GM23338 (cell line): ENCODE measurements around the gene RNF141. TPM values are rescaled to one million over a fixed set of nuclear protein-coding genes. Genes with fewer than 3 reads are reported as not detected.

ENCODE experiments used
- ATAC-seq: fragments of 200-7000 bp; cut with Tn5 transposase; 3 replicates; pipeline ENCODE4 v1.9.1; 2020
- DNase-seq: peaks from one replicate; pipeline ENCODE4 v3.0.0-alpha.2; 2015; ENCODE audit warnings: low spot score
- H2AFZ ChIP-seq: fragments of 200-600 bp; sonication (generic); 2 replicates; pipeline ENCODE4 v1.8.0; 2016; ENCODE audit warnings: antibody characterized with exemption, mild to moderate bottlenecking, moderate library complexity
- H3F3A ChIP-seq: fragments of 200-600 bp; sonication (generic); replicated peaks from 2 replicates; pipeline ENCODE4 v1.8.0; 2017; ENCODE audit warnings: antibody characterized with exemption, mixed run types, low read depth
- H3K27ac ChIP-seq: fragments of 200-600 bp; sonication (generic); 2 replicates; pipeline ENCODE4 v1.6.1; 2016; ENCODE audit warnings: low read depth
- H3K27me3 ChIP-seq: fragments of 200-600 bp; sonication (generic); 2 replicates; pipeline ENCODE4 v1.8.0; 2016; ENCODE audit warnings: mild to moderate bottlenecking, mixed run types, moderate library complexity; ENCODE audit not compliant: insufficient read depth
- H3K36me3 ChIP-seq: fragments of 200-600 bp; sonication (generic); 2 replicates; pipeline ENCODE4 v1.8.0; 2016; ENCODE audit warnings: mild to moderate bottlenecking; ENCODE audit not compliant: insufficient read depth
- H3K4me1 ChIP-seq: fragments of 200-600 bp; sonication (generic); 2 replicates; pipeline ENCODE4 v1.8.0; 2016; ENCODE audit warnings: mild to moderate bottlenecking, moderate library complexity; ENCODE audit not compliant: insufficient read depth
- H3K4me2 ChIP-seq: fragments of 200-600 bp; sonication (generic); 2 replicates; pipeline ENCODE4 v1.7.1; 2017; ENCODE audit warnings: mixed run types
- H3K4me3 ChIP-seq: fragments of 200-600 bp; sonication (generic); 2 replicates; pipeline ENCODE4 v1.6.1; 2016; ENCODE audit warnings: mixed run types
- H3K79me2 ChIP-seq: fragments of 200-600 bp; sonication (generic); replicated peaks from 2 replicates; pipeline ENCODE4 v1.8.0; 2017; ENCODE audit warnings: mild to moderate bottlenecking; ENCODE audit not compliant: insufficient read depth
- H3K9me2 ChIP-seq: fragments of 200-600 bp; sonication (generic); 2 replicates; pipeline ENCODE4 v1.8.0; 2017; ENCODE audit not compliant: insufficient read depth
- H4K20me1 ChIP-seq: fragments of 200-600 bp; sonication (generic); replicated peaks from 2 replicates; pipeline ENCODE4 v1.8.0; 2017; ENCODE audit warnings: mild to moderate bottlenecking; ENCODE audit not compliant: insufficient read depth
- H3K27ac Mint-ChIP-seq: 2 replicates; pipeline ENCODE4 v1.8.0; 2020; ENCODE audit warnings: inconsistent platforms, mild to moderate bottlenecking, moderate library complexity, mixed read lengths
- H3K27me3 Mint-ChIP-seq: 3 replicates; pipeline ENCODE4 v1.8.0; 2022; ENCODE audit warnings: low read depth, mild to moderate bottlenecking, moderate library complexity, mixed read lengths, inconsistent platforms; ENCODE audit not compliant: insufficient read depth, poor library complexity
- H3K36me3 Mint-ChIP-seq: 3 replicates; pipeline ENCODE4 v1.8.0; 2021; ENCODE audit warnings: low read depth, mild to moderate bottlenecking, inconsistent platforms, moderate library complexity, mixed read lengths
- H3K4me1 Mint-ChIP-seq: 3 replicates; pipeline ENCODE4 v1.8.0; 2020; ENCODE audit warnings: mild to moderate bottlenecking, inconsistent platforms, mixed read lengths
- H3K4me3 Mint-ChIP-seq: 3 replicates; pipeline ENCODE4 v1.8.0; 2021; ENCODE audit warnings: moderate library complexity, mild to moderate bottlenecking, inconsistent platforms, mixed read lengths
- H3K9me3 Mint-ChIP-seq: 3 replicates; pipeline ENCODE4 v1.8.0; 2020; ENCODE audit warnings: moderate library complexity, mild to moderate bottlenecking, inconsistent platforms, mixed read lengths
- CREB1 ChIP-seq: fragments of 250-450 bp; sonication (Bioruptor Pico); IDR thresholded peaks from 2 replicates; pipeline ENCODE4 v1.5.0; 2020; ENCODE audit warnings: low read depth, mild to moderate bottlenecking, moderate library complexity
- EZH2 ChIP-seq: fragments of 200-600 bp; sonication (generic); IDR thresholded peaks from one replicate; pipeline ENCODE4 v1.8.0; 2017; ENCODE audit warnings: antibody characterized with exemption, mild to moderate bottlenecking, low read depth; ENCODE audit not compliant: unreplicated experiment
- EZH2phosphoT487 ChIP-seq: fragments of 200-600 bp; sonication (generic); IDR thresholded peaks from one replicate; pipeline ENCODE4 v1.8.1; 2018; ENCODE audit warnings: antibody characterized with exemption; ENCODE audit not compliant: unreplicated experiment
- JUNB ChIP-seq: IDR thresholded peaks from one replicate; pipeline ENCODE4 v1.6.1; 2016; ENCODE audit warnings: antibody characterized with exemption; ENCODE audit not compliant: unreplicated experiment
- NANOG ChIP-seq: IDR thresholded peaks from 2 replicates; pipeline ENCODE4 v1.6.1; 2016; ENCODE audit warnings: antibody characterized with exemption, borderline replicate concordance
- POLR2AphosphoS5 ChIP-seq: IDR thresholded peaks from 2 replicates; pipeline ENCODE4 v1.6.1; 2016; ENCODE audit warnings: antibody characterized with exemption, low read depth
- STAT1 ChIP-seq: IDR thresholded peaks from one replicate; pipeline ENCODE4 v1.6.1; 2016; ENCODE audit warnings: antibody characterized with exemption; ENCODE audit not compliant: unreplicated experiment
- ZNF114 ChIP-seq: fragments of 250-450 bp; sonication (Bioruptor Pico); IDR thresholded peaks from 2 replicates; pipeline ENCODE4 v1.5.0; 2020; ENCODE audit warnings: mild to moderate bottlenecking, moderate library complexity
- ZNF331 ChIP-seq: fragments of 250-450 bp; sonication (Bioruptor Pico); IDR thresholded peaks from 2 replicates; pipeline ENCODE4 v1.5.0; 2020; ENCODE audit warnings: low read depth, mild to moderate bottlenecking, moderate library complexity
- polyA plus RNA-seq: library from polyadenylated mRNA; unstranded; fragments of >200 nt; fragmentation: Nextera tagmentation; extraction: Ambion mirVana; gene quantifications from 2 replicates; pipeline ENCODE4 v1.2.1, GENCODE V29; 2016
- total RNA-seq: library from RNA; depleted of rRNA; stranded (reverse); fragments of >200 nt; shearing (Covaris generic); gene quantifications from 2 replicates; pipeline ENCODE4 v1.2.3, GENCODE V29; 2014
- TF ChIP-seq, protein P1 (sequence below): IDR thresholded peaks from one replicate; pipeline ENCODE4 v1.6.1; 2018; ENCODE audit warnings: antibody characterized with exemption; ENCODE audit not compliant: unreplicated experiment
- TF ChIP-seq, protein P2 (sequence below), 2 experiments: fragments of 200-600 bp in 1 of 2; sonication (generic) in 1 of 2; conservative IDR thresholded peaks; 2 replicates each; pipeline versions ENCODE4 v1.5.1 to v1.6.1; 2016 to 2017; ENCODE audit warnings: antibody characterized with exemption in 2 of 2, low read depth in 2 of 2, mild to moderate bottlenecking in 2 of 2, moderate library complexity in 1 of 2
- TF ChIP-seq, protein P3 (sequence below): IDR thresholded peaks from 2 replicates; pipeline ENCODE4 v1.6.1; 2016; ENCODE audit warnings: antibody characterized with exemption
- TF ChIP-seq, protein P4 (sequence below): fragments of 250-450 bp; sonication (Bioruptor Pico); IDR thresholded peaks from 2 replicates; pipeline ENCODE4 v1.5.0; 2020; ENCODE audit warnings: mild to moderate bottlenecking, moderate library complexity

The RNF141 gene
- total and polyA plus RNA-seq, 2 experiments from 2014 or later = 11.4 to 26.9 TPM

DNA sequence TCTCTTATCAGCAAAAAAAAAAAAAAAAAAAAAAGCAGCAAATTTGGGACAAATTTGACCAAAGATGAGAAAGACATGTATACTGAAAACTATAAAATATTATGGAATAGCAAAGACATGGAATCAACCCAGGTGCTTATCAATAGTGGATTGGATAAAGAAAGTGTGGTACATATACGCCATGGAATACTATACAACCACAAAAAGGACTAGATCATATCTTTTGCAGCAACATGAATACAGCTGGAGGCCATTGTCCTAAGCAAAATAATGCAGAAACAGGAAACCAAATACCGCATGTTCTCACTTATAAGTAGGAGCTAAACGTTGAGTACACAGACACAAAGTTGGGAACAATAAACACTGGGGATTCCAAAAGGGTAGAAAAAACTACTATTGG is 1.8 kb upstream of the RNF141 start:
- no peak for ATAC-seq
- Mint-ChIP-seq H3K27ac (no peak overlapping the region), H3K36me3 (peaks cover 3% of the 10 kb centered on the region), H3K4me1 (peaks cover 8% of the 10 kb centered on the region), H3K27me3 (peaks cover 6% of the 10 kb centered on the region), H3K9me3 (peaks cover 16% of the 10 kb centered on the region), H3K4me3 (no peak overlapping the region)
- H3F3A ChIP-seq = no peaks in the 10 kb centered on the region
- H3K79me2 ChIP-seq = no peaks in the 10 kb centered on the region
- no peak for DNase-seq
- H3K27me3 ChIP-seq = peaks cover 9% of the 10 kb centered on the region; the same call in 1 of the 2 replicates
- H3K27ac ChIP-seq = no peak overlapping the region
- no peak overlapping the region for H3K4me3 ChIP-seq
- no peaks in the 10 kb centered on the region for H4K20me1 ChIP-seq
- no peaks in the 10 kb centered on the region for H3K36me3 ChIP-seq
- no peaks in the 10 kb centered on the region for H3K9me2 ChIP-seq
- H3K4me2 ChIP-seq = no peak overlapping the region
- no peak overlapping the region for H2AFZ ChIP-seq
- H3K4me1 ChIP-seq = peaks cover 9% of the 10 kb centered on the region
- TF ChIP-seq STAT1 (no peak), EZH2phosphoT487 (no peak), EZH2 (no peak), ZNF114 (CRISPR knock-in tag) (no peak), POLR2AphosphoS5 (no peak), CREB1 (CRISPR knock-in tag) (no peak), NANOG (no peak), ZNF331 (CRISPR knock-in tag) (no peak), JUNB (no peak)
- TF ChIP-seq, protein P1, sequence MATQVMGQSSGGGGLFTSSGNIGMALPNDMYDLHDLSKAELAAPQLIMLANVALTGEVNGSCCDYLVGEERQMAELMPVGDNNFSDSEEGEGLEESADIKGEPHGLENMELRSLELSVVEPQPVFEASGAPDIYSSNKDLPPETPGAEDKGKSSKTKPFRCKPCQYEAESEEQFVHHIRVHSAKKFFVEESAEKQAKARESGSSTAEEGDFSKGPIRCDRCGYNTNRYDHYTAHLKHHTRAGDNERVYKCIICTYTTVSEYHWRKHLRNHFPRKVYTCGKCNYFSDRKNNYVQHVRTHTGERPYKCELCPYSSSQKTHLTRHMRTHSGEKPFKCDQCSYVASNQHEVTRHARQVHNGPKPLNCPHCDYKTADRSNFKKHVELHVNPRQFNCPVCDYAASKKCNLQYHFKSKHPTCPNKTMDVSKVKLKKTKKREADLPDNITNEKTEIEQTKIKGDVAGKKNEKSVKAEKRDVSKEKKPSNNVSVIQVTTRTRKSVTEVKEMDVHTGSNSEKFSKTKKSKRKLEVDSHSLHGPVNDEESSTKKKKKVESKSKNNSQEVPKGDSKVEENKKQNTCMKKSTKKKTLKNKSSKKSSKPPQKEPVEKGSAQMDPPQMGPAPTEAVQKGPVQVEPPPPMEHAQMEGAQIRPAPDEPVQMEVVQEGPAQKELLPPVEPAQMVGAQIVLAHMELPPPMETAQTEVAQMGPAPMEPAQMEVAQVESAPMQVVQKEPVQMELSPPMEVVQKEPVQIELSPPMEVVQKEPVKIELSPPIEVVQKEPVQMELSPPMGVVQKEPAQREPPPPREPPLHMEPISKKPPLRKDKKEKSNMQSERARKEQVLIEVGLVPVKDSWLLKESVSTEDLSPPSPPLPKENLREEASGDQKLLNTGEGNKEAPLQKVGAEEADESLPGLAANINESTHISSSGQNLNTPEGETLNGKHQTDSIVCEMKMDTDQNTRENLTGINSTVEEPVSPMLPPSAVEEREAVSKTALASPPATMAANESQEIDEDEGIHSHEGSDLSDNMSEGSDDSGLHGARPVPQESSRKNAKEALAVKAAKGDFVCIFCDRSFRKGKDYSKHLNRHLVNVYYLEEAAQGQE = no peak
- TF ChIP-seq, protein P2, sequence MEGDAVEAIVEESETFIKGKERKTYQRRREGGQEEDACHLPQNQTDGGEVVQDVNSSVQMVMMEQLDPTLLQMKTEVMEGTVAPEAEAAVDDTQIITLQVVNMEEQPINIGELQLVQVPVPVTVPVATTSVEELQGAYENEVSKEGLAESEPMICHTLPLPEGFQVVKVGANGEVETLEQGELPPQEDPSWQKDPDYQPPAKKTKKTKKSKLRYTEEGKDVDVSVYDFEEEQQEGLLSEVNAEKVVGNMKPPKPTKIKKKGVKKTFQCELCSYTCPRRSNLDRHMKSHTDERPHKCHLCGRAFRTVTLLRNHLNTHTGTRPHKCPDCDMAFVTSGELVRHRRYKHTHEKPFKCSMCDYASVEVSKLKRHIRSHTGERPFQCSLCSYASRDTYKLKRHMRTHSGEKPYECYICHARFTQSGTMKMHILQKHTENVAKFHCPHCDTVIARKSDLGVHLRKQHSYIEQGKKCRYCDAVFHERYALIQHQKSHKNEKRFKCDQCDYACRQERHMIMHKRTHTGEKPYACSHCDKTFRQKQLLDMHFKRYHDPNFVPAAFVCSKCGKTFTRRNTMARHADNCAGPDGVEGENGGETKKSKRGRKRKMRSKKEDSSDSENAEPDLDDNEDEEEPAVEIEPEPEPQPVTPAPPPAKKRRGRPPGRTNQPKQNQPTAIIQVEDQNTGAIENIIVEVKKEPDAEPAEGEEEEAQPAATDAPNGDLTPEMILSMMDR (conservative IDR thresholded peaks at IDR 0.05; ENCODE audit: low read depth in 2 of 2) = no peak
- TF ChIP-seq, protein P3, sequence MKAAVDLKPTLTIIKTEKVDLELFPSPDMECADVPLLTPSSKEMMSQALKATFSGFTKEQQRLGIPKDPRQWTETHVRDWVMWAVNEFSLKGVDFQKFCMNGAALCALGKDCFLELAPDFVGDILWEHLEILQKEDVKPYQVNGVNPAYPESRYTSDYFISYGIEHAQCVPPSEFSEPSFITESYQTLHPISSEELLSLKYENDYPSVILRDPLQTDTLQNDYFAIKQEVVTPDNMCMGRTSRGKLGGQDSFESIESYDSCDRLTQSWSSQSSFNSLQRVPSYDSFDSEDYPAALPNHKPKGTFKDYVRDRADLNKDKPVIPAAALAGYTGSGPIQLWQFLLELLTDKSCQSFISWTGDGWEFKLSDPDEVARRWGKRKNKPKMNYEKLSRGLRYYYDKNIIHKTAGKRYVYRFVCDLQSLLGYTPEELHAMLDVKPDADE = no peak
- TF ChIP-seq, protein P4, sequence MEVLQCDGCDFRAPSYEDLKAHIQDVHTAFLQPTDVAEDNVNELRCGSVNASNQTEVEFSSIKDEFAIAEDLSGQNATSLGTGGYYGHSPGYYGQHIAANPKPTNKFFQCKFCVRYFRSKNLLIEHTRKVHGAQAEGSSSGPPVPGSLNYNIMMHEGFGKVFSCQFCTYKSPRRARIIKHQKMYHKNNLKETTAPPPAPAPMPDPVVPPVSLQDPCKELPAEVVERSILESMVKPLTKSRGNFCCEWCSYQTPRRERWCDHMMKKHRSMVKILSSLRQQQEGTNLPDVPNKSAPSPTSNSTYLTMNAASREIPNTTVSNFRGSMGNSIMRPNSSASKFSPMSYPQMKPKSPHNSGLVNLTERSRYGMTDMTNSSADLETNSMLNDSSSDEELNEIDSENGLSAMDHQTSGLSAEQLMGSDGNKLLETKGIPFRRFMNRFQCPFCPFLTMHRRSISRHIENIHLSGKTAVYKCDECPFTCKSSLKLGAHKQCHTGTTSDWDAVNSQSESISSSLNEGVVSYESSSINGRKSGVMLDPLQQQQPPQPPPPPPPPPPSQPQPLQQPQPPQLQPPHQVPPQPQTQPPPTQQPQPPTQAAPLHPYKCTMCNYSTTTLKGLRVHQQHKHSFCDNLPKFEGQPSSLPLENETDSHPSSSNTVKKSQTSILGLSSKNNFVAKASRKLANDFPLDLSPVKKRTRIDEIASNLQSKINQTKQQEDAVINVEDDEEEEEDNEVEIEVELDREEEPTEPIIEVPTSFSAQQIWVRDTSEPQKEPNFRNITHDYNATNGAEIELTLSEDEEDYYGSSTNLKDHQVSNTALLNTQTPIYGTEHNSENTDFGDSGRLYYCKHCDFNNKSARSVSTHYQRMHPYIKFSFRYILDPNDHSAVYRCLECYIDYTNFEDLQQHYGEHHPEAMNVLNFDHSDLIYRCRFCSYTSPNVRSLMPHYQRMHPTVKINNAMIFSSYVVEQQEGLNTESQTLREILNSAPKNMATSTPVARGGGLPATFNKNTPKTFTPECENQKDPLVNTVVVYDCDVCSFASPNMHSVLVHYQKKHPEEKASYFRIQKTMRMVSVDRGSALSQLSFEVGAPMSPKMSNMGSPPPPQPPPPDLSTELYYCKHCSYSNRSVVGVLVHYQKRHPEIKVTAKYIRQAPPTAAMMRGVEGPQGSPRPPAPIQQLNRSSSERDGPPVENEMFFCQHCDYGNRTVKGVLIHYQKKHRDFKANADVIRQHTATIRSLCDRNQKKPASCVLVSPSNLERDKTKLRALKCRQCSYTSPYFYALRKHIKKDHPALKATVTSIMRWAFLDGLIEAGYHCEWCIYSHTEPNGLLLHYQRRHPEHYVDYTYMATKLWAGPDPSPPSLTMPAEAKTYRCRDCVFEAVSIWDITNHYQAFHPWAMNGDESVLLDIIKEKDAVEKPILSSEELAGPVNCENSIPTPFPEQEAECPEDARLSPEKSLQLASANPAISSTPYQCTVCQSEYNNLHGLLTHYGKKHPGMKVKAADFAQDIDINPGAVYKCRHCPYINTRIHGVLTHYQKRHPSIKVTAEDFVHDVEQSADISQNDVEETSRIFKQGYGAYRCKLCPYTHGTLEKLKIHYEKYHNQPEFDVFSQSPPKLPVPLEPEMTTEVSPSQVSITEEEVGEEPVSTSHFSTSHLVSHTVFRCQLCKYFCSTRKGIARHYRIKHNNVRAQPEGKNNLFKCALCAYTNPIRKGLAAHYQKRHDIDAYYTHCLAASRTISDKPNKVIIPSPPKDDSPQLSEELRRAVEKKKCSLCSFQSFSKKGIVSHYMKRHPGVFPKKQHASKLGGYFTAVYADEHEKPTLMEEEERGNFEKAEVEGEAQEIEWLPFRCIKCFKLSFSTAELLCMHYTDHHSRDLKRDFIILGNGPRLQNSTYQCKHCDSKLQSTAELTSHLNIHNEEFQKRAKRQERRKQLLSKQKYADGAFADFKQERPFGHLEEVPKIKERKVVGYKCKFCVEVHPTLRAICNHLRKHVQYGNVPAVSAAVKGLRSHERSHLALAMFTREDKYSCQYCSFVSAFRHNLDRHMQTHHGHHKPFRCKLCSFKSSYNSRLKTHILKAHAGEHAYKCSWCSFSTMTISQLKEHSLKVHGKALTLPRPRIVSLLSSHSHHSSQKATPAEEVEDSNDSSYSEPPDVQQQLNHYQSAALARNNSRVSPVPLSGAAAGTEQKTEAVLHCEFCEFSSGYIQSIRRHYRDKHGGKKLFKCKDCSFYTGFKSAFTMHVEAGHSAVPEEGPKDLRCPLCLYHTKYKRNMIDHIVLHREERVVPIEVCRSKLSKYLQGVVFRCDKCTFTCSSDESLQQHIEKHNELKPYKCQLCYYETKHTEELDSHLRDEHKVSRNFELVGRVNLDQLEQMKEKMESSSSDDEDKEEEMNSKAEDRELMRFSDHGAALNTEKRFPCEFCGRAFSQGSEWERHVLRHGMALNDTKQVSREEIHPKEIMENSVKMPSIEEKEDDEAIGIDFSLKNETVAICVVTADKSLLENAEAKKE (CRISPR knock-in tag) = no peak
